GM04503 (cell line): ENCODE results near the gene STK32B.

Experiments used
- DNase-seq: peaks from one replicate; pipeline ENCODE4 v3.0.0-alpha.2; 2012; ENCODE audit warnings: low read depth

STK32B gene

GRCh38 chr4:5446595-5447226 lies 395.4 kb downstream of the STK32B start:
- no peak for DNase-seq

GRCh38 chr4:5447755-5448154 lies 396.5 kb downstream of the STK32B start:
- no peak for DNase-seq

GRCh38 chr4:5448221-5448620 lies 396.9 kb downstream of the STK32B start:
- no peak for DNase-seq

GRCh38 chr4:5451243-5451642 lies 400.0 kb downstream of the STK32B start:
- no peak for DNase-seq

- DNase-seq = no peak
These were observed 400.9 kb downstream of the STK32B start for GRCh38 chr4:5452156-5452555.

GRCh38 chr4:5455003-5455585 lies 403.8 kb downstream of the STK32B start:
- no peak for DNase-seq

GRCh38 chr4:5456296-5456845 lies 405.1 kb downstream of the STK32B start:
- no peak for DNase-seq

GRCh38 chr4:5458676-5459075 lies 407.4 kb downstream of the STK32B start:
- no peak for DNase-seq

GRCh38 chr4:5459236-5459635 lies 408.0 kb downstream of the STK32B start:
- DNase-seq = no peak

- DNase-seq = no peak
These were observed 409.0 kb downstream of the STK32B start for GRCh38 chr4:5460106-5460801.

- DNase-seq = no peak
These were observed 410.2 kb downstream of the STK32B start for GRCh38 chr4:5461477-5461876.

- no peak for DNase-seq
These were observed 411.1 kb downstream of the STK32B start for GRCh38 chr4:5462254-5462835.

- DNase-seq = no peak
These were observed 411.6 kb downstream of the STK32B start for GRCh38 chr4:5462896-5463295.

GRCh38 chr4:5463361-5463760 lies 412.1 kb downstream of the STK32B start:
- DNase-seq = no peak

- no peak for DNase-seq
These were observed 412.8 kb downstream of the STK32B start for GRCh38 chr4:5463936-5464650.

GRCh38 chr4:5465529-5465928 lies 414.2 kb downstream of the STK32B start:
- no peak for DNase-seq

GRCh38 chr4:5465956-5466355 lies 414.7 kb downstream of the STK32B start:
- no peak for DNase-seq

GRCh38 chr4:5467111-5467510 lies 415.8 kb downstream of the STK32B start:
- DNase-seq = no peak

- no peak for DNase-seq
These were observed 418.0 kb downstream of the STK32B start for GRCh38 chr4:5469151-5469775.

- no peak for DNase-seq
These were observed 418.6 kb downstream of the STK32B start for GRCh38 chr4:5469861-5470260.

- DNase-seq = no peak
These were observed 419.3 kb downstream of the STK32B start for GRCh38 chr4:5470318-5471198.
